Gastrocnemius medialis (tissue), 4 donors: ENCODE measurements around the gene BRIP1.

ENCODE experiments used
- POLR2A ChIP-seq, 2 donors: fragments of 450-650 bp; IDR thresholded peaks; one replicate each; pipeline ENCODE4 v1.6.1; 2017; ENCODE audit warnings: antibody characterized with exemption in 2 of 2, mild to moderate bottlenecking in 2 of 2, moderate library complexity in 2 of 2
- TF ChIP-seq, protein P1 (sequence below), 5 experiments: fragments of 450-650 bp in 3 of 5; fragments of 200-600 bp in 2 of 5; sonication (generic) in 2 of 5; IDR thresholded peaks in 4 of 5; conservative IDR thresholded peaks in 1 of 5; 1 replicate in 4 of 5; 2 replicates in 1 of 5; pipeline ENCODE4 v1.5.1; 2016 to 2019; ENCODE audit warnings: antibody characterized with exemption in 5 of 5, mild to moderate bottlenecking in 3 of 5, moderate library complexity in 3 of 5

- TF ChIP-seq, protein P1, sequence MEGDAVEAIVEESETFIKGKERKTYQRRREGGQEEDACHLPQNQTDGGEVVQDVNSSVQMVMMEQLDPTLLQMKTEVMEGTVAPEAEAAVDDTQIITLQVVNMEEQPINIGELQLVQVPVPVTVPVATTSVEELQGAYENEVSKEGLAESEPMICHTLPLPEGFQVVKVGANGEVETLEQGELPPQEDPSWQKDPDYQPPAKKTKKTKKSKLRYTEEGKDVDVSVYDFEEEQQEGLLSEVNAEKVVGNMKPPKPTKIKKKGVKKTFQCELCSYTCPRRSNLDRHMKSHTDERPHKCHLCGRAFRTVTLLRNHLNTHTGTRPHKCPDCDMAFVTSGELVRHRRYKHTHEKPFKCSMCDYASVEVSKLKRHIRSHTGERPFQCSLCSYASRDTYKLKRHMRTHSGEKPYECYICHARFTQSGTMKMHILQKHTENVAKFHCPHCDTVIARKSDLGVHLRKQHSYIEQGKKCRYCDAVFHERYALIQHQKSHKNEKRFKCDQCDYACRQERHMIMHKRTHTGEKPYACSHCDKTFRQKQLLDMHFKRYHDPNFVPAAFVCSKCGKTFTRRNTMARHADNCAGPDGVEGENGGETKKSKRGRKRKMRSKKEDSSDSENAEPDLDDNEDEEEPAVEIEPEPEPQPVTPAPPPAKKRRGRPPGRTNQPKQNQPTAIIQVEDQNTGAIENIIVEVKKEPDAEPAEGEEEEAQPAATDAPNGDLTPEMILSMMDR (IDR thresholded peaks at IDR 0.05 in 4 of 5, conservative IDR thresholded peaks at IDR 0.05 in 1 of 5): no peak
- TF ChIP-seq POLR2A (IDR thresholded peaks at IDR 0.05): no peak
These were observed 13.7 kb downstream of the BRIP1 start for GRCh38 chr17:61849674-61850073.
